GM12872 (cell line): ENCODE results near the gene AUTS2.

Experiments used
- TF ChIP-seq, protein P1 (sequence below): IDR thresholded peaks from 3 replicates; pipeline ENCODE4 v1.5.1; 2011; ENCODE audit warnings: low read depth, mild to moderate bottlenecking, low read length, moderate library complexity; ENCODE audit not compliant: insufficient read depth

The AUTS2 gene

GRCh38 chr7:70540641-70541040 lies 942.4 kb downstream of the AUTS2 start:
- TF ChIP-seq, protein P1, sequence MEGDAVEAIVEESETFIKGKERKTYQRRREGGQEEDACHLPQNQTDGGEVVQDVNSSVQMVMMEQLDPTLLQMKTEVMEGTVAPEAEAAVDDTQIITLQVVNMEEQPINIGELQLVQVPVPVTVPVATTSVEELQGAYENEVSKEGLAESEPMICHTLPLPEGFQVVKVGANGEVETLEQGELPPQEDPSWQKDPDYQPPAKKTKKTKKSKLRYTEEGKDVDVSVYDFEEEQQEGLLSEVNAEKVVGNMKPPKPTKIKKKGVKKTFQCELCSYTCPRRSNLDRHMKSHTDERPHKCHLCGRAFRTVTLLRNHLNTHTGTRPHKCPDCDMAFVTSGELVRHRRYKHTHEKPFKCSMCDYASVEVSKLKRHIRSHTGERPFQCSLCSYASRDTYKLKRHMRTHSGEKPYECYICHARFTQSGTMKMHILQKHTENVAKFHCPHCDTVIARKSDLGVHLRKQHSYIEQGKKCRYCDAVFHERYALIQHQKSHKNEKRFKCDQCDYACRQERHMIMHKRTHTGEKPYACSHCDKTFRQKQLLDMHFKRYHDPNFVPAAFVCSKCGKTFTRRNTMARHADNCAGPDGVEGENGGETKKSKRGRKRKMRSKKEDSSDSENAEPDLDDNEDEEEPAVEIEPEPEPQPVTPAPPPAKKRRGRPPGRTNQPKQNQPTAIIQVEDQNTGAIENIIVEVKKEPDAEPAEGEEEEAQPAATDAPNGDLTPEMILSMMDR: no peak

DNA sequence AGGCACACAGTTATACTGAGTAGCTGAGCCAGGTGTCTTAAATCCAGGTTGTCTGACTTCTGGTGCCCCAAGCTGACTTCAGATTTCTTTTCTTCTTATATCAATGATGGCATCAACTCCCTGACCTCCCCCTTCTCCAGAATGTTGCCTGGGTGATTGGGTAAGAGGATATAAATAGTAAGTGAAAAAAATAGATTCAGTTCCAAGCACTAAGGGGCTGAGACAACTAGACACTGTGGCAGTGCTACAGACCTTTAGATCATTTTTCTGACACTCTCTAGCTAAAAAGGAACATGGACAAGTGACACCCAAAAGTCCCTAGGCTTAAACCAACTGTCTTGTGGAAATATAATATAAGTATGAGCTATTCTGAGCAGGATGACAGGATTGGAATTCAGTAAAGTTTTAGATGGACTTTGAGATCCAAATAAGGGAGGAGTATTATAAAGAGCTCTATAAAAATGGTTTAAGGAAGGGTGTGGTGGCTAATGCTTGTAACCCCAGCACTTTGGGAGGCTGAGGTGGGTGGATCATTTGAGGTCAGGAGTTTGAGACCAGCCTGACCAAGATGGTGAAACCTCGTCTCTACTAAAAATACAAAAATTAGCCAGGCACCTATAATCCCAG lies 944.6 kb downstream of the AUTS2 start:
- TF ChIP-seq, protein P1: no peak

GRCh38 chr7:70544016-70544415 lies 945.7 kb downstream of the AUTS2 start:
- TF ChIP-seq, protein P1: no peak

DNA sequence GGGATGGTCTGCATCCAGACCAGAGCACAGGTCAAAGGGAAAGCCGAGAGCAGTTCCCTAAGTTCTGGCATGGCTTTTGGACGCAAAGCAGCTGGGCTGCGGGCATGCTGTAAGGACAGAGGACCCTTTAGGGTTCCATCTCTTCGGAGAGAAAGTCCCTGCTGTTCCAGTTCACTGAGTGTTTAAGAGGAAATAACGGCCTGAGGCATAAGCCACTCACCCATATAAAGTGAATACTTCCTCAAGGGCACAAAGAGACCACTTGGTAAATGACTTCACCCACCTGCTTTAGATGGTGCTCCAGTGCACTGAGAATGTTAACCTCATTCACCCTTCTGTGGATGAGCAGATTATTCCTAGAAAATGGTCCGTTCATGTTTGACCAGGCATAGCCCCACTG lies 946.9 kb downstream of the AUTS2 start:
- TF ChIP-seq, protein P1: no peak

- TF ChIP-seq, protein P1: no peak
Observed at GRCh38 chr7:70552141-70552540, 953.9 kb downstream of the AUTS2 start.

DNA sequence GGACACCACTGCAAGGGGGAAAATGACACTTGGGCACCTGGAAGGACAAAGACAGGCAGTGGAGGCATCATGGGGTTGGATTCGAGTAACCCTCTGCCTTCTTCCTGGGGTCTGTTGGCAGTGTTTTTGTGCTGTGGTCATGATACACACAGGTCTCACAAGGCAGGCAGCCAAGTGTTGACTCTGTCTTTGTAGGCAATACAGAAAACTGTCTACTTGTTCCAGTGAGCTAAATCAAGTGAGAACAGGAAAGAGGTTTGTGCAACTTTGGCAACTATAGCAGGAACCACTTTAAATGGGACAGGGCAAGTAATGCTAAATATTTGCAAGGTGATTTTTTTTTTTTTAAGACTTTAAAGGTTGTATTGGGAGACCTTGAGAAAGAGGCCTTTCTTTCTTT lies 955.1 kb downstream of the AUTS2 start:
- TF ChIP-seq, protein P1: no peak

DNA sequence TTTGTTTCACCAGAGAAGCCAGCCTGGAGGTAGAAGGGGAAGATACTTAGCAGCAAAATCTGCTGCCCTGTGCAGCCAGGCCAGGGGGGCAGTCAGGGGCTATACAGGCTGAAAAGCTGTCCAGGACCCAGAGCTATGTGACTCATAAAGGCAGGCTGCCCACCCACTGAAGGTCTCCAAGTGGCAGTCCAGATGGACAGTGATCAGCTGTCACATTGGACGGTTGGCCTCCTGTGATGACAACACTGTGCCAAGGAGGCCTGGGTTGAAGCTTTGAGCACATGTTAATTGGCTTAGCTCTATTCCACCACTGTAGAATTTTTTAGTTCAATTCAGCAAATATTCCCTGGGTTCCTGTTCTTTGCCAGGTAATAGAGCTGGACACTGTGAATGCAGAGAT lies 956.4 kb downstream of the AUTS2 start:
- TF ChIP-seq, protein P1: no peak
